Activated naive CD4-positive, alpha-beta T cell treated with anti-CD3 and anti-CD28 coated beads for 36 hours (primary cell): ENCODE data around the gene GPR33. TPM values are rescaled to one million over a fixed set of nuclear protein-coding genes. Genes with fewer than 3 reads are reported as not detected.
A peak's percentile ranks its signal among the peaks of the same experiment; 100 is the strongest.
"Not testable (repeated sequence)": the region's sequence is repeated elsewhere in the genome, so short reads cannot be mapped to it uniquely, and the experiment has no call there.

Experiments
- CTCF ChIA-PET: fragments of 350-600 bp; sonication (Branson Sonifier 250); formaldehyde crosslinking; loops from one replicate; lab custom pipeline; 2021; ENCODE audit warnings: antibody characterized with exemption; lab: Charles Lee
- DNase-seq: peaks from one replicate; pipeline ENCODE4 v3.0.0-alpha.2; 2020
- H3K27ac Mint-ChIP-seq: one replicate; pipeline ENCODE4 v1.8.0; 2021; ENCODE audit warnings: mild to moderate bottlenecking, mixed read lengths
- H3K27me3 Mint-ChIP-seq: one replicate; pipeline ENCODE4 v1.8.0; 2021; ENCODE audit warnings: low read depth, mixed read lengths
- H3K36me3 Mint-ChIP-seq: one replicate; pipeline ENCODE4 v1.8.0; 2021; ENCODE audit warnings: low read depth, mixed read lengths
- H3K4me1 Mint-ChIP-seq: one replicate; pipeline ENCODE4 v1.8.0; 2021; ENCODE audit warnings: low read depth, mixed read lengths
- H3K4me3 Mint-ChIP-seq: one replicate; pipeline ENCODE4 v1.8.0; 2021; ENCODE audit warnings: mild to moderate bottlenecking, moderate library complexity, mixed read lengths
- H3K9me3 Mint-ChIP-seq: one replicate; pipeline ENCODE4 v1.8.0; 2021; ENCODE audit warnings: mixed read lengths
- intact Hi-C: fragments of 100-400 bp; cut with micrococcal nuclease; formaldehyde crosslinking; loops from one replicate; pipeline ENCODE4 v1.15.1; 2023
- total RNA-seq, 2 experiments: library from RNA; stranded (reverse); gene quantifications; one replicate each; pipeline ENCODE4 v1.2.3, GENCODE V29; 2021

GPR33 gene
- total RNA-seq, 2 experiments from 2014 or later, result not detected

GRCh38 chr14:31456841-31457664 is 30.8 kb downstream of the GPR33 start, which contains the start of gene DTD2:
Gene DTD2 (minus strand): TSS chr14:31457506. CDS start chr14:31457393, 113 bp downstream.
- intact Hi-C loops, result loop anchor here (1.0 to 5.0 kb wide), 11 partner anchors 37 to 835 kb away; partner anchors contain the start of genes HEATR5A, NUBPL, RNU6-8 and SCFD1
- Mint-ChIP-seq H3K4me3 (peak within 1 kb of the TSS; percentile 94), H3K36me3 (peaks cover 3% of the 10 kb centered on the region), H3K4me1 (peaks cover 29% of the 10 kb centered on the region), H3K9me3 (no peaks in the 10 kb centered on the region), H3K27ac (peak within 1 kb of the TSS; percentile 88), H3K27me3 (no peaks in the 10 kb centered on the region)
- peak; percentile 93 for DNase-seq
- CTCF ChIA-PET, result interaction anchor here (0.6 to 2.3 kb wide), 4 partner anchors 8 to 751 kb away, joined by 3 to 9 read pairs (median 4); partner anchors contain the start of gene HEATR5A

DNA sequence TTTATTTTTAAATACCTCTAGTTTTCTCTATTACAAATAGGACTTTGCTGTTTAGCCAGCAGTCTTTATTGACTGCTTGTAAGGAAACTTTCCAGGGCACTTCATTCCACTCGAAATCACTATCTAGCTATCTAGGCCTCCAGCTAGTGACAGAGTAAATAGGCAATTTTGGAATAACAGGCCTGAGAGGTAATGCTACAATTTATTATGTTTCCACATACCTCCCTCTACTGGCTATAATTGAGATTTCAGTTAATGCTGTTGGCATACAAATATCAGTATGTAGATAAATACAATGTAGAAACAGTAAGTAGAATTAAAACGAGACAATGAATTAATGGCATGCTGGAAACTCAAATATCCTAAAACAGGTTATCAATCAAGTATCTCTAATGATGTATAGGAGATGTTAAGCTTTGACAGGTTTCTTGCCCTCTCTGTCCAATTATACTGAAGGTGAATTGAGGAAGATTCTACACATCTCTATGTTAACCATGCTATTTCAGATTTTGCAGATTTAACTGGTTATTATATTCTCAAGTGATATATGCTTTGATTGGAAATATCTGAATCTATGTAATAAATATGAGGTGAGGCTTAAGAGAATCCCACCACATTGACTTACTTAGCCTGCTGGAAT is 37.7 kb downstream of the GPR33 start:
- no peak overlapping the region for H3K4me3 Mint-ChIP-seq
- peaks cover 23% of the 10 kb centered on the region for H3K36me3 Mint-ChIP-seq
- no peaks in the 10 kb centered on the region for H3K27me3 Mint-ChIP-seq
- no peaks in the 10 kb centered on the region for H3K9me3 Mint-ChIP-seq
- no peak for DNase-seq
- intact Hi-C loops, result no loop called here
- H3K27ac Mint-ChIP-seq, result no peak overlapping the region
- H3K4me1 Mint-ChIP-seq, result peaks cover 7% of the 10 kb centered on the region
- CTCF ChIA-PET, result interaction anchor here (0.6 to 3.1 kb wide), 11 partner anchors 8 to 90 kb away, joined by 3 to 12 read pairs (median 5); partner anchors contain the start of gene HEATR5A

DNA sequence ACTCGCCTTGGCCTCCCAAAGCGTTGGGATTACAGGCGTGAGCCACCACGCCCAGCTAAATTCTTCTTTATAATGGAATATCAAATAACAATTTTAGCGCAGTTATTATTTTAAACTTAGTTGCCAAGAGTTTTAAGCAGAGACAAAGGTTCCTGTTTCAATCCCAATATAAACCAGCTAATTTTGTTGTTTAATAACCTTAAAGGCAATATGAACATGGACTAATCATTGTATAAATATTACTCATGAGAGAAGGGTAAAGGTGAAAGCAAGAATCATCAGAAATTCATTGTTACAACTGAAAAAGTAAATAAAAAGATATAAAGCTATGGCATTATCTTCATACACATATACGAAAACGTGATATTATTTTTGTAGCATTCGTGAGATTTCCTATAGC is 38.7 kb downstream of the GPR33 start:
- Mint-ChIP-seq H3K4me1 (peaks cover 3% of the 10 kb centered on the region), H3K36me3 (peaks cover 24% of the 10 kb centered on the region), H3K4me3 (no peak overlapping the region), H3K27me3 (no peaks in the 10 kb centered on the region), H3K9me3 (peaks cover 1% of the 10 kb centered on the region), H3K27ac (no peak overlapping the region)
- no peak for DNase-seq
- intact Hi-C loops, result no loop called here
- CTCF ChIA-PET, result interaction anchor here (0.9 to 3.1 kb wide), 12 partner anchors 9 to 176 kb away, joined by 3 to 12 read pairs (median 5); partner anchors contain the start of gene HEATR5A

DNA sequence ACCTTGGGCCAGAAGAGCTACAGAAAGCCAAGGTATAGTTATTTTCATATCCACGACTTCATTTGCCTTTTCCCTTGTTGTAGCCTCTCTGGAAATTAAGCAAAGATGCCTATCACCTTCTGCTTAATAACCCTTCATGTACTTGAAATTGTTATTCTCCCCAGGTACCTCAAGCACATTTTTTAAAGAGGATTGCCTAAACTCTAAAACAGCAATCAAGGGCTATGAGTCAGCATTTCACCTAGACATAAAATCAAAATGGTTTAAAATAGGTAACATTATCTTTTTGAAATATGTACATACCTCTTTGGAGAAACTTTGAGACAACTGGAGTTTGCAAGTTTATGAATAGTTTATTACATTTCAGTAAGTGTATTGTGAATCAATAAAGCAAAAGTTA is 42.1 kb downstream of the GPR33 start:
- CTCF ChIA-PET, result no interaction called here
- H3K36me3 Mint-ChIP-seq, result peaks cover 18% of the 10 kb centered on the region
- H3K4me3 Mint-ChIP-seq, result no peak overlapping the region
- peaks cover 3% of the 10 kb centered on the region for H3K9me3 Mint-ChIP-seq
- intact Hi-C loops, result no loop called here
- H3K4me1 Mint-ChIP-seq, result no peaks in the 10 kb centered on the region
- no peak for DNase-seq
- H3K27me3 Mint-ChIP-seq, result no peaks in the 10 kb centered on the region
- no peak overlapping the region for H3K27ac Mint-ChIP-seq

GRCh38 chr14:31442284-31442683 is 45.6 kb downstream of the GPR33 start:
- intact Hi-C loops, result no loop called here
- CTCF ChIA-PET, result interaction anchor here (0.6 to 0.7 kb wide), 2 partner anchors 74 to 151 kb away, joined by 3 read pairs; no protein-coding TSS in a partner anchor
- DNase-seq, result no peak

DNA sequence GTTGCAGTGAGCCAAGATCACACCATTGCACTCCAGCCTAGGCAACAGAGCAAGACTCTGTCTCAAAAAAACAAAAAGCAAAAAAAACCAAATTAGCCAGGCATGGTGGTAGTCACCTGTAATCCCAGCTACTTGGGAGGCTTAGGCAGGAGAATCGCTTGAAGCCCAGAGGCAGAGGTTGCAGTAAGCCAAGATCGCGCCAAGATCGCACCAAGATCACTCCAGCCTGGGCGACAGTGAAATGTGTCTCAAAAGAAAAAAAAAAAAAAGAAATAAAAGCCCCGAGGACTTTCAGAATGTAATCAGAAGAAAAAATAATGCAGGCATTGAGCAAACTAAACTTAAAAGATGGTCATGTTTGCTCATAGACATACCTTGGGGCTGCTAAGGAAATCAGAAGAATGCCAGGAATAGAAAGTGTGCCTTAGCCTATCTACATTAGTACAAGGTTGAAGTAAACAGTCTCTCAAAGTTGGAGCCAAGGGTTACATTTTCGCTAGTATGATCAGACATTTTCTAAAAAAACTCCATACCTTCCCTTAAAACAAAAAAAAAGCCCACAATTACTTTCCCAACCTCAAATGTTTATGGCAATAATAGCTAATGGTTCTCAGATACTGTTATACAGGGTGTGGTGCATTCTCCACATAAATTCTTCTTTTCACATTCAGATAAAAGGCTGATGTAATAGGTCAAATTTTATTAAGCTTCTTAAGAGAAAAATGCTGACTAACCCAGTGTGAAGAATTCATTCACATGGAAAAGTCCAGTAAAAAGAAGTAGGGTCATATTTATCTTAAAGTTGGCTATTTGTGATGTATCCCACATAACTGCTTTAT is 46.3 kb downstream of the GPR33 start:
- DNase-seq, result no peak
- intact Hi-C loops, result no loop called here
- CTCF ChIA-PET, result interaction anchor here (0.6 to 0.7 kb wide), 2 partner anchors 73 to 150 kb away, joined by 3 read pairs; no protein-coding TSS in a partner anchor
- Mint-ChIP-seq H3K27ac (no peak overlapping the region), H3K27me3 (no peaks in the 10 kb centered on the region), H3K9me3 (peaks cover 3% of the 10 kb centered on the region), H3K4me1 (no peaks in the 10 kb centered on the region), H3K36me3 (peaks cover 21% of the 10 kb centered on the region), H3K4me3 (no peak overlapping the region)

More at GRCh38 chr14:31442284-31442683, 45.6 kb downstream of the GPR33 start:
- Mint-ChIP-seq H3K27me3 (no peaks in the 10 kb centered on the region), H3K4me3 (no peak overlapping the region), H3K9me3 (peaks cover 3% of the 10 kb centered on the region), H3K27ac (no peak overlapping the region), H3K4me1 (no peaks in the 10 kb centered on the region), H3K36me3 (peaks cover 23% of the 10 kb centered on the region)

DNA sequence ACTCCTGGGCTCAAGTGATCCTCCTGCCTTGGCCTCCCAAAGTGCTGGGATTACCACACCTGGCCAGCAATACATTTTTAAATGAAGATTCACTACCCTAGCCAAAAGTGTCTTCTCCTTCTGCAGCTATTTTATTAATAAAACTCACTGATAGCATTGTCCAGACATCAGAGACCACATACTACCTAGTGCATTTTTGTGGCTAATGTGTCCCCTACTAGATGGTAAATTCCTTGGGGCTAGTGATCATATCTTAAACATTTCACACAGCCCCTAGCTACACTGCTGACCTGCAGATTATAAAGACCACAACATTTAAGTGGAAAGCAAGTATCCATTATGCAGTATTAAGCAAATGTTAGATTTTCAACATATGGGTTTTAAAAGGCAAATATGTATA is 47.6 kb downstream of the GPR33 start:
- Mint-ChIP-seq H3K4me1 (no peaks in the 10 kb centered on the region), H3K27me3 (no peaks in the 10 kb centered on the region), H3K4me3 (no peak overlapping the region), H3K27ac (no peak overlapping the region), H3K36me3 (peaks cover 14% of the 10 kb centered on the region), H3K9me3 (peaks cover 3% of the 10 kb centered on the region)
- intact Hi-C loops, result no loop called here
- CTCF ChIA-PET, result no interaction called here
- no peak for DNase-seq

DNA sequence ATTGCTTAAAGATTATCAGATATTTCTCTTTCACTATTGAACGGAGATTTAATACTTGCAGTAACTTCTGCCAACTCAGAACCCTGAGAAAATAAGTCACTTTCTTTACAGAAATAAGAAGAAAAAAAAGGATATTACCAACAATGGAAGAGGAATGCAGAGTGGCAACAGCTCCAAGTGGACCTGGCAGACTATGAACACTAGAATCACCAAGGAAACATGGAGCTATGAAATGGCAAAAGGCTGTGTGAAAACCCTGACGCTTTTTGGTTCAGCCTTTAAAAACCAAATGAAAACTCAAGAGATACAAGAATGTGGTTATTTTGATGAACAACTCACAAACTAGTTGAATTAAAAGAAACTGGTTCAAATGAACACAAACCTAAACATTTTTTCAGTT is 48.3 kb downstream of the GPR33 start:
- Mint-ChIP-seq H3K4me1 (no peaks in the 10 kb centered on the region), H3K27me3 (no peaks in the 10 kb centered on the region), H3K9me3 (peaks cover 3% of the 10 kb centered on the region), H3K27ac (no peak overlapping the region), H3K36me3 (peaks cover 14% of the 10 kb centered on the region), H3K4me3 (no peak overlapping the region)
- intact Hi-C loops, result no loop called here
- CTCF ChIA-PET, result no interaction called here
- no peak for DNase-seq

GRCh38 chr14:31437045-31437691 is 50.7 kb downstream of the GPR33 start:
- peaks cover 13% of the 10 kb centered on the region for H3K36me3 Mint-ChIP-seq
- CTCF ChIA-PET, DNase-seq, H3K4me1 Mint-ChIP-seq, H3K9me3 Mint-ChIP-seq, H3K27ac Mint-ChIP-seq, H3K27me3 Mint-ChIP-seq, intact Hi-C loops, H3K4me3 Mint-ChIP-seq: not testable (repeated sequence)

DNA sequence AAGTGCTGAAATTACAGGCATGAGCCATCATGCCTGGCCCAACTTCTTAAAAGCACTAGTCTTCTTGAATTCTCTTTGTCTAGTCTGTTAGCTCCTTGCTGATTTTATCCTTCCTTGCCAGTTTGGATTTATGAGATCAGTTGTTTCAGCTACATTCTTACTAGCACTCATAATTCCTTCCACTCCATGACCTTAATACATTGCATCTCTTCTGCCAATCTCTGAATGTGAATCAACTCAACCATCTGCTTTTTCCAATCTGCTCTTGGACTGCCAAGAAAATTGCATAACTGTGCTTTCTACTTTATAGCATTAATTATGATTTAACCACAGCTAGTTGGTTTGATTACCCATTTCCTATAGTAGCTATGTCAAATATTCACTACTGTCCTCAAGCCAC is 52.6 kb downstream of the GPR33 start:
- intact Hi-C loops, result no loop called here
- Mint-ChIP-seq H3K4me1 (peaks cover 3% of the 10 kb centered on the region), H3K27me3 (no peaks in the 10 kb centered on the region), H3K9me3 (peaks cover 6% of the 10 kb centered on the region), H3K4me3 (no peak overlapping the region), H3K27ac (no peak overlapping the region), H3K36me3 (peaks cover 16% of the 10 kb centered on the region)
- no peak for DNase-seq
- CTCF ChIA-PET, result interaction anchor here (2.3 kb wide), 1 partner anchor 14 kb away, joined by 11 read pairs; no protein-coding TSS in a partner anchor
